ENCODE results near the gene TRPM3. TPM values are rescaled to one million over a fixed set of nuclear protein-coding genes. Genes with fewer than 3 reads are reported as not detected.

Gene TRPM3
- total RNA-seq, 1 donor: under 0.01 TPM

- no peak for TF ChIP-seq CTCF (IDR thresholded peaks at IDR 0.05; ENCODE audit: insufficient read depth, low read depth, low read length)
- H3K4me3 ChIP-seq (ENCODE audit: low read depth, low read length): no peak overlapping the region
- DNase-seq (ENCODE audit: low read depth): no peak
These were observed 426.7 kb downstream of the TRPM3 start for GRCh38 chr9:70694758-70695157.

GRCh38 chr9:70693186-70693585 lies 428.2 kb downstream of the TRPM3 start:
- no peak for TF ChIP-seq CTCF (IDR thresholded peaks at IDR 0.05; ENCODE audit: insufficient read depth, low read depth, low read length)
- no peak overlapping the region for H3K4me3 ChIP-seq (ENCODE audit: low read depth, low read length)
- no peak for DNase-seq (ENCODE audit: low read depth)

- no peak overlapping the region for H3K4me3 ChIP-seq (ENCODE audit: low read depth, low read length)
- no peak for TF ChIP-seq CTCF (IDR thresholded peaks at IDR 0.05; ENCODE audit: insufficient read depth, low read depth, low read length)
- DNase-seq (ENCODE audit: low read depth): no peak
These were observed 429.0 kb downstream of the TRPM3 start for GRCh38 chr9:70692431-70692830.

- TF ChIP-seq CTCF (IDR thresholded peaks at IDR 0.05; ENCODE audit: insufficient read depth, low read depth, low read length): no peak
- no peak for DNase-seq (ENCODE audit: low read depth)
- no peak overlapping the region for H3K4me3 ChIP-seq (ENCODE audit: low read depth, low read length)
These were observed 432.7 kb downstream of the TRPM3 start for GRCh38 chr9:70688704-70689103.

- DNase-seq (ENCODE audit: low read depth): no peak
- no peak overlapping the region for H3K4me3 ChIP-seq (ENCODE audit: low read depth, low read length)
- no peak for TF ChIP-seq CTCF (IDR thresholded peaks at IDR 0.05; ENCODE audit: insufficient read depth, low read depth, low read length)
These were observed 437.6 kb downstream of the TRPM3 start for GRCh38 chr9:70683841-70684240.

- H3K4me3 ChIP-seq (ENCODE audit: low read depth, low read length): no peak overlapping the region
- no peak for DNase-seq (ENCODE audit: low read depth)
- no peak for TF ChIP-seq CTCF (IDR thresholded peaks at IDR 0.05; ENCODE audit: insufficient read depth, low read depth, low read length)
These were observed 439.1 kb downstream of the TRPM3 start for GRCh38 chr9:70682298-70682697.

- no peak for TF ChIP-seq CTCF (IDR thresholded peaks at IDR 0.05; ENCODE audit: insufficient read depth, low read depth, low read length)
- no peak overlapping the region for H3K4me3 ChIP-seq (ENCODE audit: low read depth, low read length)
- DNase-seq (ENCODE audit: low read depth): peak; percentile 39
These were observed 441.6 kb downstream of the TRPM3 start for GRCh38 chr9:70679845-70680244.

All from fibroblast of villous mesenchyme (primary cell).